WTC11 (cell line): Measurements from ENCODE around the gene LYST. TPM values are rescaled to one million over a fixed set of nuclear protein-coding genes. Genes with fewer than 3 reads are reported as not detected.

Experiments used
- ATAC-seq: fragments of 200-7000 bp; cut with Tn5 transposase; 2 replicates; pipeline ENCODE4 v1.10.0; 2021; ENCODE audit warnings: mild to moderate bottlenecking, moderate library complexity
- CTCF ChIA-PET: fragments of 300-600 bp; sonication (Branson Sonifier 250); formaldehyde crosslinking; loops from one replicate; lab custom pipeline; 2021; ENCODE audit warnings: antibody characterized with exemption; lab: Charles Lee
- POLR2A ChIA-PET: fragments of 350-600 bp; sonication (Branson Sonifier 250); formaldehyde crosslinking; loops from one replicate; lab custom pipeline; 2021; ENCODE audit warnings: antibody characterized with exemption; lab: Charles Lee
- DNase-seq: peaks from one replicate; pipeline ENCODE4 v3.0.0; 2021; ENCODE audit warnings: low spot score
- H3K27ac Mint-ChIP-seq: 2 replicates; pipeline ENCODE4 v1.8.0; 2021; ENCODE audit warnings: mixed read lengths
- H3K27me3 Mint-ChIP-seq: 2 replicates; pipeline ENCODE4 v1.8.0; 2021; ENCODE audit warnings: low read depth, mild to moderate bottlenecking, moderate library complexity, mixed read lengths
- H3K36me3 Mint-ChIP-seq: 2 replicates; pipeline ENCODE4 v1.8.0; 2021; ENCODE audit warnings: mixed read lengths
- H3K4me1 Mint-ChIP-seq: 2 replicates; pipeline ENCODE4 v1.8.0; 2022; ENCODE audit warnings: mixed read lengths
- H3K4me3 Mint-ChIP-seq: 2 replicates; pipeline ENCODE4 v1.8.0; 2021; ENCODE audit warnings: mild to moderate bottlenecking, moderate library complexity, mixed read lengths
- H3K9me3 Mint-ChIP-seq: 2 replicates; pipeline ENCODE4 v1.8.0; 2021; ENCODE audit warnings: mixed read lengths
- ATF1 ChIP-seq: sonication (generic); formaldehyde crosslinking; IDR thresholded peaks from 2 replicates; pipeline ENCODE4 v1.8.1; 2023; ENCODE audit warnings: mild to moderate bottlenecking, moderate library complexity, missing genetic modification reagents
- ESRRA ChIP-seq: sonication (generic); formaldehyde crosslinking; IDR thresholded peaks from 2 replicates; pipeline ENCODE4 v1.8.1; 2022; ENCODE audit warnings: mild to moderate bottlenecking, missing genetic modification reagents, borderline replicate concordance
- FOXK1 ChIP-seq: sonication (generic); formaldehyde crosslinking; IDR thresholded peaks from 2 replicates; pipeline ENCODE4 v1.8.0; 2022; ENCODE audit warnings: mild to moderate bottlenecking, moderate library complexity, missing genetic modification reagents
- GRHL2 ChIP-seq: fragments of 250-450 bp; sonication (Bioruptor Pico); IDR thresholded peaks from 2 replicates; pipeline ENCODE4 v1.8.0; 2022; ENCODE audit warnings: mild to moderate bottlenecking, moderate library complexity; ENCODE audit not compliant: insufficient replicate concordance, severe bottlenecking
- NFE2L1 ChIP-seq: sonication (generic); formaldehyde crosslinking; IDR thresholded peaks from 2 replicates; pipeline ENCODE4 v1.8.1; 2023; ENCODE audit warnings: missing genetic modification reagents
- RELA ChIP-seq: sonication (generic); formaldehyde crosslinking; IDR thresholded peaks from 2 replicates; pipeline ENCODE4 v1.8.1; 2022; ENCODE audit warnings: missing genetic modification reagents, mild to moderate bottlenecking, borderline replicate concordance
- TEAD1 ChIP-seq: sonication (generic); formaldehyde crosslinking; IDR thresholded peaks from 2 replicates; pipeline ENCODE4 v1.8.0; 2022; ENCODE audit warnings: mild to moderate bottlenecking, missing genetic modification reagents
- ZNF232 ChIP-seq: sonication (generic); formaldehyde crosslinking; IDR thresholded peaks from 2 replicates; pipeline ENCODE4 v1.8.0; 2022; ENCODE audit warnings: mild to moderate bottlenecking, missing genetic modification reagents
- ZNF317 ChIP-seq: sonication (generic); formaldehyde crosslinking; IDR thresholded peaks from 2 replicates; pipeline ENCODE4 v1.8.1; 2023; ENCODE audit warnings: low read depth, mild to moderate bottlenecking, moderate library complexity, missing genetic modification reagents, borderline replicate concordance
- ZNF671 ChIP-seq: fragments of 250-450 bp; sonication (Bioruptor Pico); IDR thresholded peaks from 2 replicates; pipeline ENCODE4 v1.8.0; 2021; ENCODE audit warnings: mild to moderate bottlenecking
- total RNA-seq: library from RNA; stranded (reverse); gene quantifications from 3 replicates; pipeline ENCODE4 v1.2.3, GENCODE V29; 2021
- TF ChIP-seq, protein P1 (sequence below): fragments of 250-450 bp; sonication (Bioruptor Pico); IDR thresholded peaks from 2 replicates; pipeline ENCODE4 v1.9.0; 2021; ENCODE audit warnings: mild to moderate bottlenecking
- TF ChIP-seq, protein P2 (sequence below): fragments of 250-450 bp; sonication (Bioruptor Pico); IDR thresholded peaks from 2 replicates; pipeline ENCODE4 v1.9.0; 2021; ENCODE audit warnings: mild to moderate bottlenecking
- TF ChIP-seq, protein P3 (sequence below): sonication (generic); formaldehyde crosslinking; IDR thresholded peaks from 2 replicates; pipeline ENCODE4 v1.8.0; 2022; ENCODE audit warnings: mild to moderate bottlenecking, missing genetic modification reagents
- TF ChIP-seq, protein P4 (sequence below): sonication (generic); formaldehyde crosslinking; conservative IDR thresholded peaks from 2 replicates; pipeline ENCODE4 v1.8.1; 2023; ENCODE audit warnings: mild to moderate bottlenecking, low read depth, missing genetic modification reagents, moderate library complexity
- TF ChIP-seq, protein P5 (sequence below): sonication (generic); formaldehyde crosslinking; IDR thresholded peaks from 2 replicates; pipeline ENCODE4 v1.8.1; 2022; ENCODE audit warnings: mild to moderate bottlenecking, moderate library complexity, missing genetic modification reagents
- TF ChIP-seq, protein P6 (sequence below): sonication (generic); formaldehyde crosslinking; IDR thresholded peaks from 2 replicates; pipeline ENCODE4 v1.8.1; 2022; ENCODE audit warnings: mild to moderate bottlenecking, missing genetic modification reagents, moderate library complexity, borderline replicate concordance
- TF ChIP-seq, protein P7 (sequence below): fragments of 250-450 bp; sonication (Bioruptor Pico); IDR thresholded peaks from 2 replicates; pipeline ENCODE4 v1.8.0; 2021; ENCODE audit warnings: mild to moderate bottlenecking
- TF ChIP-seq, protein P8 (sequence below): sonication (generic); formaldehyde crosslinking; IDR thresholded peaks from 2 replicates; pipeline ENCODE4 v1.8.1; 2023; ENCODE audit warnings: mild to moderate bottlenecking, missing genetic modification reagents

The LYST gene
- total RNA-seq, 1 experiment from 2014 or later = 0.59 TPM

DNA sequence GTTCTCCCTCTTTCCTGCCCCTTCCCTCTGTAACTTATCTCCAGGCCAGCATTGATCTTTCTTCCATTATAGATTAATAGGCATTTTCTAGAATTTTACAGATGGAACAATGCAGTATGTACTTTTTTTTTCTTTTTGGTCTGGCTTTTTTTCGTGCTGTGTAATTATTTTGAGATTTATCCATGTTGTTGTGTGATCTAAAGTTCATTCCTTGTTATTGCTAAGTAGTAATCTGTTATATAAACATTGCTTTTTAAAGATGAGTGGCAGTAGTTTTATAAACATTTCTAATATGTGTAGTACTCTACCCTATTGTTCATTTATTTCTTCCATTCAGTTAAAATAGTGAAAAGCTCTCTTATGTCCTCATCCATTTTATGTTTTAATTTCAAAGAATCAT lies 5.9 kb downstream of the LYST start:
- Mint-ChIP-seq H3K4me1 (peaks cover 8% of the 10 kb centered on the region), H3K36me3 (no peaks in the 10 kb centered on the region)
- DNase-seq = no peak
- TF ChIP-seq ESRRA (no peak), ZNF671 (CRISPR knock-in tag) (no peak), ZNF232 (CRISPR knock-in tag) (no peak), GRHL2 (CRISPR knock-in tag) (no peak), ZNF317 (CRISPR knock-in tag) (no peak), TEAD1 (CRISPR knock-in tag) (no peak), ATF1 (no peak), NFE2L1 (CRISPR knock-in tag) (no peak), RELA (no peak), FOXK1 (CRISPR knock-in tag) (no peak)
- TF ChIP-seq, protein P1, sequence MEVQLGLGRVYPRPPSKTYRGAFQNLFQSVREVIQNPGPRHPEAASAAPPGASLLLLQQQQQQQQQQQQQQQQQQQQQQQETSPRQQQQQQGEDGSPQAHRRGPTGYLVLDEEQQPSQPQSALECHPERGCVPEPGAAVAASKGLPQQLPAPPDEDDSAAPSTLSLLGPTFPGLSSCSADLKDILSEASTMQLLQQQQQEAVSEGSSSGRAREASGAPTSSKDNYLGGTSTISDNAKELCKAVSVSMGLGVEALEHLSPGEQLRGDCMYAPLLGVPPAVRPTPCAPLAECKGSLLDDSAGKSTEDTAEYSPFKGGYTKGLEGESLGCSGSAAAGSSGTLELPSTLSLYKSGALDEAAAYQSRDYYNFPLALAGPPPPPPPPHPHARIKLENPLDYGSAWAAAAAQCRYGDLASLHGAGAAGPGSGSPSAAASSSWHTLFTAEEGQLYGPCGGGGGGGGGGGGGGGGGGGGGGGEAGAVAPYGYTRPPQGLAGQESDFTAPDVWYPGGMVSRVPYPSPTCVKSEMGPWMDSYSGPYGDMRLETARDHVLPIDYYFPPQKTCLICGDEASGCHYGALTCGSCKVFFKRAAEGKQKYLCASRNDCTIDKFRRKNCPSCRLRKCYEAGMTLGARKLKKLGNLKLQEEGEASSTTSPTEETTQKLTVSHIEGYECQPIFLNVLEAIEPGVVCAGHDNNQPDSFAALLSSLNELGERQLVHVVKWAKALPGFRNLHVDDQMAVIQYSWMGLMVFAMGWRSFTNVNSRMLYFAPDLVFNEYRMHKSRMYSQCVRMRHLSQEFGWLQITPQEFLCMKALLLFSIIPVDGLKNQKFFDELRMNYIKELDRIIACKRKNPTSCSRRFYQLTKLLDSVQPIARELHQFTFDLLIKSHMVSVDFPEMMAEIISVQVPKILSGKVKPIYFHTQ = no peak
- TF ChIP-seq, protein P2, sequence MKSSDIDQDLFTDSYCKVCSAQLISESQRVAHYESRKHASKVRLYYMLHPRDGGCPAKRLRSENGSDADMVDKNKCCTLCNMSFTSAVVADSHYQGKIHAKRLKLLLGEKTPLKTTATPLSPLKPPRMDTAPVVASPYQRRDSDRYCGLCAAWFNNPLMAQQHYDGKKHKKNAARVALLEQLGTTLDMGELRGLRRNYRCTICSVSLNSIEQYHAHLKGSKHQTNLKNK (CRISPR knock-in tag) = no peak
- TF ChIP-seq, protein P3, sequence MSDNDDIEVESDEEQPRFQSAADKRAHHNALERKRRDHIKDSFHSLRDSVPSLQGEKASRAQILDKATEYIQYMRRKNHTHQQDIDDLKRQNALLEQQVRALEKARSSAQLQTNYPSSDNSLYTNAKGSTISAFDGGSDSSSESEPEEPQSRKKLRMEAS (CRISPR knock-in tag) = no peak
- TF ChIP-seq, protein P4, sequence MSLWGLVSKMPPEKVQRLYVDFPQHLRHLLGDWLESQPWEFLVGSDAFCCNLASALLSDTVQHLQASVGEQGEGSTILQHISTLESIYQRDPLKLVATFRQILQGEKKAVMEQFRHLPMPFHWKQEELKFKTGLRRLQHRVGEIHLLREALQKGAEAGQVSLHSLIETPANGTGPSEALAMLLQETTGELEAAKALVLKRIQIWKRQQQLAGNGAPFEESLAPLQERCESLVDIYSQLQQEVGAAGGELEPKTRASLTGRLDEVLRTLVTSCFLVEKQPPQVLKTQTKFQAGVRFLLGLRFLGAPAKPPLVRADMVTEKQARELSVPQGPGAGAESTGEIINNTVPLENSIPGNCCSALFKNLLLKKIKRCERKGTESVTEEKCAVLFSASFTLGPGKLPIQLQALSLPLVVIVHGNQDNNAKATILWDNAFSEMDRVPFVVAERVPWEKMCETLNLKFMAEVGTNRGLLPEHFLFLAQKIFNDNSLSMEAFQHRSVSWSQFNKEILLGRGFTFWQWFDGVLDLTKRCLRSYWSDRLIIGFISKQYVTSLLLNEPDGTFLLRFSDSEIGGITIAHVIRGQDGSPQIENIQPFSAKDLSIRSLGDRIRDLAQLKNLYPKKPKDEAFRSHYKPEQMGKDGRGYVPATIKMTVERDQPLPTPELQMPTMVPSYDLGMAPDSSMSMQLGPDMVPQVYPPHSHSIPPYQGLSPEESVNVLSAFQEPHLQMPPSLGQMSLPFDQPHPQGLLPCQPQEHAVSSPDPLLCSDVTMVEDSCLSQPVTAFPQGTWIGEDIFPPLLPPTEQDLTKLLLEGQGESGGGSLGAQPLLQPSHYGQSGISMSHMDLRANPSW (CRISPR knock-in tag) = no peak
- TF ChIP-seq, protein P5, sequence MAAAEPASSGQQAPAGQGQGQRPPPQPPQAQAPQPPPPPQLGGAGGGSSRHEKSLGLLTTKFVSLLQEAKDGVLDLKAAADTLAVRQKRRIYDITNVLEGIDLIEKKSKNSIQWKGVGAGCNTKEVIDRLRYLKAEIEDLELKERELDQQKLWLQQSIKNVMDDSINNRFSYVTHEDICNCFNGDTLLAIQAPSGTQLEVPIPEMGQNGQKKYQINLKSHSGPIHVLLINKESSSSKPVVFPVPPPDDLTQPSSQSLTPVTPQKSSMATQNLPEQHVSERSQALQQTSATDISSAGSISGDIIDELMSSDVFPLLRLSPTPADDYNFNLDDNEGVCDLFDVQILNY (CRISPR knock-in tag) = no peak
- TF ChIP-seq, protein P6, sequence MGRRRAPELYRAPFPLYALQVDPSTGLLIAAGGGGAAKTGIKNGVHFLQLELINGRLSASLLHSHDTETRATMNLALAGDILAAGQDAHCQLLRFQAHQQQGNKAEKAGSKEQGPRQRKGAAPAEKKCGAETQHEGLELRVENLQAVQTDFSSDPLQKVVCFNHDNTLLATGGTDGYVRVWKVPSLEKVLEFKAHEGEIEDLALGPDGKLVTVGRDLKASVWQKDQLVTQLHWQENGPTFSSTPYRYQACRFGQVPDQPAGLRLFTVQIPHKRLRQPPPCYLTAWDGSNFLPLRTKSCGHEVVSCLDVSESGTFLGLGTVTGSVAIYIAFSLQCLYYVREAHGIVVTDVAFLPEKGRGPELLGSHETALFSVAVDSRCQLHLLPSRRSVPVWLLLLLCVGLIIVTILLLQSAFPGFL (CRISPR knock-in tag) = no peak
- TF ChIP-seq, protein P7, sequence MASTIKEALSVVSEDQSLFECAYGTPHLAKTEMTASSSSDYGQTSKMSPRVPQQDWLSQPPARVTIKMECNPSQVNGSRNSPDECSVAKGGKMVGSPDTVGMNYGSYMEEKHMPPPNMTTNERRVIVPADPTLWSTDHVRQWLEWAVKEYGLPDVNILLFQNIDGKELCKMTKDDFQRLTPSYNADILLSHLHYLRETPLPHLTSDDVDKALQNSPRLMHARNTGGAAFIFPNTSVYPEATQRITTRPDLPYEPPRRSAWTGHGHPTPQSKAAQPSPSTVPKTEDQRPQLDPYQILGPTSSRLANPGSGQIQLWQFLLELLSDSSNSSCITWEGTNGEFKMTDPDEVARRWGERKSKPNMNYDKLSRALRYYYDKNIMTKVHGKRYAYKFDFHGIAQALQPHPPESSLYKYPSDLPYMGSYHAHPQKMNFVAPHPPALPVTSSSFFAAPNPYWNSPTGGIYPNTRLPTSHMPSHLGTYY (CRISPR knock-in tag) = no peak
- TF ChIP-seq, protein P8, sequence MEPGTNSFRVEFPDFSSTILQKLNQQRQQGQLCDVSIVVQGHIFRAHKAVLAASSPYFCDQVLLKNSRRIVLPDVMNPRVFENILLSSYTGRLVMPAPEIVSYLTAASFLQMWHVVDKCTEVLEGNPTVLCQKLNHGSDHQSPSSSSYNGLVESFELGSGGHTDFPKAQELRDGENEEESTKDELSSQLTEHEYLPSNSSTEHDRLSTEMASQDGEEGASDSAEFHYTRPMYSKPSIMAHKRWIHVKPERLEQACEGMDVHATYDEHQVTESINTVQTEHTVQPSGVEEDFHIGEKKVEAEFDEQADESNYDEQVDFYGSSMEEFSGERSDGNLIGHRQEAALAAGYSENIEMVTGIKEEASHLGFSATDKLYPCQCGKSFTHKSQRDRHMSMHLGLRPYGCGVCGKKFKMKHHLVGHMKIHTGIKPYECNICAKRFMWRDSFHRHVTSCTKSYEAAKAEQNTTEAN (CRISPR knock-in tag) = no peak
- TF ChIP-seq, all 79 proteins: peak for 0
- no peak for ATAC-seq
- Mint-ChIP-seq H3K4me3 (no peak overlapping the region), H3K9me3 (no peaks in the 10 kb centered on the region), H3K27me3 (peaks cover 31% of the 10 kb centered on the region), H3K27ac (no peak overlapping the region)
- ChIA-PET POLR2A (no interaction called here), CTCF (no interaction called here)
